DND-41 (cell line): ENCODE data around the gene TRAF2.

Experiments
- CTCF ChIP-seq: IDR thresholded peaks from 2 replicates; pipeline ENCODE4 v1.5.1; 2012; ENCODE audit warnings: borderline replicate concordance, low read length, moderate library complexity, mild to moderate bottlenecking; ENCODE audit not compliant: poor library complexity, severe bottlenecking; ENCODE audit errors: extremely low read depth
- EZH2 ChIP-seq: IDR thresholded peaks from 3 replicates; pipeline ENCODE4 v1.6.1; 2012; ENCODE audit warnings: borderline replicate concordance, low read depth, mild to moderate bottlenecking, moderate library complexity, low read length, inconsistent platforms; ENCODE audit not compliant: severe bottlenecking

DNA sequence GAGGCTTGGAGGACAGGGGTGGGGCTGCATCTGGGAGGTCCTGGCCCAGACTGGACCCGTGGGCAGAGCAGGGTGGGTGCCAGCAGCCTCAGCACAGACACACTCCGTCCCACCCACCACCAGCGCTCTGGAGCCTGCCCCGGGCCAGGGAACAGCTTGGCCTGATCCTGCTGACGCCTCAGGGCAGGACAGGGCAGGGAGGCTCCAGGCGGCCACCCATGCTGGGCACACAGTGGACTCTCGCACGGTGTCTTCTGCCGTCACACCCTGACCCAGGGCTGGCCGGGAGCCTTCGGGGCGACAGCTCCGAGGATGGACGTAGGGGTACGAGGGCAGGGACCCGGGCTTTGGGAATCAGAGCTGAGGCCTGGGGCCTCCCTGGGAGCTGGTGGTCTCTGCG is 82.8 kb downstream of the TRAF2 start:
- no peak for TF ChIP-seq CTCF
- TF ChIP-seq EZH2, result no peak
